ENCODE measurements around the gene REM1.

- TF ChIP-seq CEBPB (IDR thresholded peaks at IDR 0.05) (no peak), FOXM1 (IDR thresholded peaks at IDR 0.05; ENCODE audit: borderline replicate concordance, low read depth) (no peak)
These were observed 13.0 kb downstream of the REM1 start for GRCh38 chr20:31488115-31488514.
